NCI-H446 (cell line): Measurements from ENCODE around the gene STX16.

Source experiments
- DNase-seq, 2 experiments: peaks; one replicate each; lab custom pipeline; 2025; lab: John Stamatoyannopoulos, UW

Gene STX16

GRCh38 chr20:58652606-58653294 is 1.7 kb downstream of the STX16 start:
- DNase-seq, result no peak

GRCh38 chr20:58654337-58654736 is 3.3 kb downstream of the STX16 start:
- DNase-seq, result no peak

GRCh38 chr20:58655328-58656107 is 4.4 kb downstream of the STX16 start:
- DNase-seq, result no peak

- DNase-seq, result no peak
Measured at GRCh38 chr20:58656831-58657230, 5.7 kb downstream of the STX16 start.

- no peak for DNase-seq
Measured at GRCh38 chr20:58657262-58657661, 6.2 kb downstream of the STX16 start.

- no peak for DNase-seq
Measured at GRCh38 chr20:58657986-58658385, 6.9 kb downstream of the STX16 start.

GRCh38 chr20:58658760-58659159 is 7.7 kb downstream of the STX16 start:
- no peak for DNase-seq

GRCh38 chr20:58659841-58660240 is 8.8 kb downstream of the STX16 start:
- DNase-seq, result no peak

GRCh38 chr20:58660855-58661597 is 9.9 kb downstream of the STX16 start:
- DNase-seq, result no peak

GRCh38 chr20:58661598-58662473 is 10.8 kb downstream of the STX16 start:
- no peak for DNase-seq

- DNase-seq, result no peak
Measured at GRCh38 chr20:58664331-58664730, 13.2 kb downstream of the STX16 start.

- no peak for DNase-seq
Measured at GRCh38 chr20:58664883-58665282, 13.8 kb downstream of the STX16 start.

- no peak for DNase-seq
Measured at GRCh38 chr20:58665606-58666005, 14.5 kb downstream of the STX16 start.

- DNase-seq, result no peak
Measured at GRCh38 chr20:58666702-58667101, 15.6 kb downstream of the STX16 start.

GRCh38 chr20:58667975-58668374 is 16.9 kb downstream of the STX16 start:
- no peak for DNase-seq

GRCh38 chr20:58668901-58669286 is 17.8 kb downstream of the STX16 start:
- DNase-seq, result no peak

GRCh38 chr20:58669287-58670006 is 18.4 kb downstream of the STX16 start:
- no peak for DNase-seq

GRCh38 chr20:58670102-58670501 is 19.0 kb downstream of the STX16 start:
- DNase-seq, result no peak

GRCh38 chr20:58670659-58671058 is 19.6 kb downstream of the STX16 start:
- DNase-seq, result no peak

GRCh38 chr20:58673119-58673518 is 22.0 kb downstream of the STX16 start:
- no peak for DNase-seq

- no peak for DNase-seq
Measured at GRCh38 chr20:58675146-58675584, 24.1 kb downstream of the STX16 start.
